GOT3 (cell line): Measurements from ENCODE around the gene NAALADL2.

Source experiments
- DNase-seq: peaks from one replicate; lab custom pipeline; 2025; ENCODE audit warnings: mixed read lengths; lab: John Stamatoyannopoulos, UW

Gene NAALADL2

DNA sequence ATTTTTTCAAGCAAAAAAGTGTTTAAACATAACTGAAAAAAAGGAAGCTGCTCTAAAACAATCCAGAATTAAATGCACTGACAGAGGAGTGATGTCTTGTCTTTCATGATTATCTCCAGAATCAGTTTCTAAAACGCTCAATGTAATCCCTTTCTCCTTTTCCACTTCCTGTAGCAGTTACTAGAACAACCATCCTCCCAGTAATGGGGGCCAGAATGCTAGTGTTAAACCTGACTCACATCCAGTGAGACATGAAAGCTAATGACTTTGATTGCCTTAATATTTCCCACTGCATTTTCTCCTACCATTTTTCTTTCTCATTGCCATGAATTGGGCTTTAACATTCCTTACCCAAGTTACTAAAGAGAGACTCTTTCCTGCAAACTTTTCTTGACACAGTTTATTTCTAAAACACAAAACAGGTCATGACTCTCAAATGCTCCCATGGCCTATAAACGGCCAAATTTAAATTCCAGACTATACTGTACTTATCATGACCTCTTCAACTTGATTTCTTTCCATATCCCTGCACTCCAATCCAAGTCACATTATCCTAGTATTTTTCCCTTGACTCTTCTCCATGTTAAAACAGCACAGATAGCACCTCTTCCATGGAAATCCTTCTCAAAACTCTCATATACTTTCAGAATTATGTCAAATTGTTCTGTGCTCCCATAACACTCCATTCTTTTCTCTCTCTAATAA is 341.4 kb downstream of the NAALADL2 start:
- DNase-seq = no peak

DNA sequence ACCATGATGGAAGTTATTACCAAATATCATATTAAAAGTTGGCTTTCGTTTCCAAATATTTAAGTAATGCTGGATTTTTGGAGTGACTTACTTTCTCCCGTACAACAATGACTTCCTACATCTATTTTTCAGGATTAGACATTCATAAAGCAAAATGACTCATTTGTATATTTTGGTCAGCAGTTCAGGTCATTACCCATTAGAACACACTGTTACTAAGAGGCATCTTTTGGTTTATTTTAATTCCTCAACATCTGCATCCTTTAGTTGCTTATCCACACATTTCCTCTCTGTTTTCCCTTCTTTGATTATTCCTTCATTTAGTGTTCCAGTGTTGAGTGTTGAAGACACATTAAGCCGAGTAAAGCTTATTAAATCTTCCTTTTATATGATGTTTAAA is 348.2 kb downstream of the NAALADL2 start:
- DNase-seq = no peak

DNA sequence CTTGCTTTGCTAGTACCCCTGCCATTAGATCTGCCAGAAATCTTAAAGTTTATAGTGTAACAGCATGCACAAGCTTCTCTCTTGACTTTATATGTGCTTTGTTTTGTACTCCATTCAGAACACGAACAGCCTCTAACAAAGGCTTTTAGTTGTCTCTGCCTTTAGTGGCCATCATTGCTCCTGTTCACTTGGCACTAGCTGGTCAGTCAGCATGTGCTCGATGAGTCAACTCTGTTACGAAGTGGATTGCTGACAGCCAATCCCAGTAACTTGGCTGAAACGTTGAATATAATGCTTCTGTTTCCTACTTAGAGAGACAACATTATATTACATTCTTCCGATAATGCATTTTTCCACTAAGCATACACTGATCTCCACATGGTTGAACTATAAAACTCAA is 349.2 kb downstream of the NAALADL2 start:
- DNase-seq = no peak

DNA sequence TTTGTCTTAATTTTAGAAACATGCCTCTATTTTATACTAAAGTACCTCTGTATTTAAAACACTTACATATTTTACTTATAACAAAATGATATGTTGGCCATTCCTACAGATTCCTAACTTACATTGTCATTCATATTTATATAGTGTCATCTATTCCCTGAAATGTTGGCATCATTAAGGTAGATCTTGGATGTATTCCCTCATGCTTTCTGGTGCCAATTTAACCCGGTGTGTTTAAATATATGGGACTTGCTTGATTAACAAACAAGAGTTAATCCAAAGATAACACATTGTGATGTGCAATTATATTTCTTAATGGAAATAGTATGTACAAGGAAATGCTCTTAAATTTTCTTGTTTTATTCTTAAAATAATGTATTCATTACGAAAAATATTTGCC is 352.3 kb downstream of the NAALADL2 start:
- DNase-seq = no peak

DNA sequence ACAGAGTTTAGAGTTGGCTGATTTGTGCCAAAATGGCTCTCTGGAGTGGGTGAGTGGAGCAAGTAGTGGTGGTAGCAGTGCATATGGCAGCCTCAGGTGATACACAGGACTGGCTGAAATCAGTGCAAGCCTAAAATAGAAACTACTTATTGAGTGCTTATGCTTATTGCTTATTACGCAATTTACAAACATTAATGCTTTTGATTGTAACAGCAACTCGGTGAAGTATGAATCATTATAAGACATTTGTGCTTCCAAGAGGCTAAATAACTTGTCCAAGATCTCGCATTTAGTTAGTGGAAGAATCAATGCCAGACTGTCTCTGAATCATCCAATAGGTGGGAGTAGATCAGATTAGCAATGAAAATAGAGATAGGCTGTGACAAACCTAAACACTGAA is 353.8 kb downstream of the NAALADL2 start:
- DNase-seq = no peak

DNA sequence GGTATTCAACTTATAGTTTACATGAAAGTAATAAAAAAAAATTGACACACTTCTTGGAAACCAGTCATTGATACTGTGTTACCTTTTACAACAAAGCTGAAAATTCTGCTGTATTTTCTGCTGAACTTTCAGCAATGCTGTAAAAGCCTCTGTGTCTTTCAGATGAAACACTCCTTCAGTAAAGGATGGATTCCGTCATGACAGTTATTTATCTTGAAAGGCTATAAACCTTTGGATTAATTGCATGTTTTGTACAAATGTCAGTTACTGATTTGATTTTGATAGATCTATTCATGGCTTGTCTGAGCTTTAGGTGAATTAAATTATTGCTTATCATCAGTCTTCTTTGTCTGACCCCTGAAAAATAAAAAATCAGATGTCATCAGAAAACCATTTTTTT is 355.1 kb downstream of the NAALADL2 start:
- DNase-seq = no peak

DNA sequence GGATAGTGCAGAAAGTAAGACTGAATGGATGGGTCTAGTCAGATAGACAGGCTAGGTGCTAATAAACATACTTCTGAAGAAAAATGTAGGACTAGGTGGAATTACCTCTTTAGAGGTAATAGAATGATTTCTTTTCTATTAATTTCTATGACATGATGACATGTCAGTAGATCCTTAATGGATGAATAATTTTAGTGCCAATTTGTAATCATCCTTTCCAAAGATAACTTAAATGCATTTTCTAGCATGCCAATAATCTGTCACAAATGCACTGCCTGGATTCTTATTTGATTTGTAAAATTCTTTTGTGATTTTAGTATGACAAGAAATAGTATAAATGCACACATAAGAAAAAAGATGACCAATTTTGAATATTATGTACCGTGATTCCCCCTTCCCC is 356.7 kb downstream of the NAALADL2 start:
- DNase-seq = no peak

DNA sequence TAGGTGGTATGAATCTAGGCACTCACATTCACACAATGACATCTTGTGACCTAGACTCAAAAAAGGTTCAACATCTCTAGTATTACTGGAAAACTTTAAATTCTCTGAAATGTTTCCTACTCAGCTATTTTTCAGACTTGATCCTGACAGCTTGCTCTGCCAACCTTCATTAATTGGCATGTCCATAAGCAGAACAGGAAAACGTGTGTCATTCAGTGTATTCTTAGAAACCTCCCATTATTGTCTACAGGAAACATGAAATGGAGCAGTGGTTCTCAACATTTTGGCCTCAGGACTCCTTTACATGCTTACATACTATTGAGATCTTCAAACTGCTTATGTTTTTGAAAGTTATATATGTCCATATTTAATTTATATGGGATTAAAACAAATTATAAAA is 363.2 kb downstream of the NAALADL2 start:
- DNase-seq = no peak

DNA sequence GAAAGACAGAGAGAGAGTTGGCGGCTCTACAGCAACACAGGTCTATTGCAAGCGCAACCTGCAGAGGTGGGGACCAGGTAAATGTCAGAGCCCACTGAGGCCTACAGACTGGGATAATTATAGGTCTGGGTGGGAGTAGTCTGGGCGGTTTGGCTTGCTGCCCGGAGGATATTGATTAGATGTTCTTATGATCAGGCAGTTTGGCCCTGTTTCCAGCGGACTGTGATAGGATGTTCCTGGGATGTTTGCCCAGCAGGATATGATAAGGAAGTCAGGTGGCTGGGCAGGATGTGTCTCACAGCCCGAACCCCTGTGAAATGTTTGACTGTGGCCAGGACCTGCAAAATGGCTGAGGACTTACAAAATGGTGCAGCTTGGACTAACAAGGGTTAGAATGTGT is 364.9 kb downstream of the NAALADL2 start:
- no peak for DNase-seq

DNA sequence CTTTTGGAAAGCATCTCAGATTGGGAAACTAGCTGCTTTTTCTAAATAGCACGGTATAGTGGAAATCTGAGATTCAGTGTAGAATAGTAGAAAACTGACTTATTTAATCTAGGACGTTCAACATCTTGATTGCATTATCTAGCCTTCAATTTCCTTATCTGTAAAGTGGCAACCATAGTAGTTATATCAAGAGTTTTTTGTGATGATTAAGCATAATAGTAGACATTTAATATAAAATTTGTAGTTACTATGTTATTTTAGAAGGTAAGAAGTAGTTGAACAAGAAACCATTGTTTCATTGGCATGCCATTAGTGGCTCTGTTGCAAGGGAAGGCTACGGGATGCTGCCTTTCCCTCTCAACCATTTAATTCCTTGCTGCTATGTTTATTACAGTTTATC is 367.3 kb downstream of the NAALADL2 start:
- no peak for DNase-seq

DNA sequence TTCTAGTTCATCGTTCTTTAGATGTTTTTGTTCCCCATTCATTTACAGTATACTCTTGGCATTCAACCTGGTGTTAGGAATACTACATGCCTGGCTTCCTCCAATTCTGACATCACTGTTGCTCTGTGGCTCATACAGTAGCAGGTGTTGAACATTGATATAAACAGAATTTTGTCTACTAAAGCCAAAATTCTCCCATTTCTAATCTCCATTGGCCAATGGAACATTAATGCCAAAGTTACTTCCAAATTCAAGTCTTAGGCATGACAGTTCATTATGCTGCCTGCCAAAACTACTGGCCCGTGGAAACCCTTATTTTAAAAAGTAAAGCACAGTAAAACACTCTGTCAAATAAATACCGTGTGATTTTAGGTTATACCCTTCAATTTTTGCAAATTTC is 368.0 kb downstream of the NAALADL2 start:
- DNase-seq = no peak

DNA sequence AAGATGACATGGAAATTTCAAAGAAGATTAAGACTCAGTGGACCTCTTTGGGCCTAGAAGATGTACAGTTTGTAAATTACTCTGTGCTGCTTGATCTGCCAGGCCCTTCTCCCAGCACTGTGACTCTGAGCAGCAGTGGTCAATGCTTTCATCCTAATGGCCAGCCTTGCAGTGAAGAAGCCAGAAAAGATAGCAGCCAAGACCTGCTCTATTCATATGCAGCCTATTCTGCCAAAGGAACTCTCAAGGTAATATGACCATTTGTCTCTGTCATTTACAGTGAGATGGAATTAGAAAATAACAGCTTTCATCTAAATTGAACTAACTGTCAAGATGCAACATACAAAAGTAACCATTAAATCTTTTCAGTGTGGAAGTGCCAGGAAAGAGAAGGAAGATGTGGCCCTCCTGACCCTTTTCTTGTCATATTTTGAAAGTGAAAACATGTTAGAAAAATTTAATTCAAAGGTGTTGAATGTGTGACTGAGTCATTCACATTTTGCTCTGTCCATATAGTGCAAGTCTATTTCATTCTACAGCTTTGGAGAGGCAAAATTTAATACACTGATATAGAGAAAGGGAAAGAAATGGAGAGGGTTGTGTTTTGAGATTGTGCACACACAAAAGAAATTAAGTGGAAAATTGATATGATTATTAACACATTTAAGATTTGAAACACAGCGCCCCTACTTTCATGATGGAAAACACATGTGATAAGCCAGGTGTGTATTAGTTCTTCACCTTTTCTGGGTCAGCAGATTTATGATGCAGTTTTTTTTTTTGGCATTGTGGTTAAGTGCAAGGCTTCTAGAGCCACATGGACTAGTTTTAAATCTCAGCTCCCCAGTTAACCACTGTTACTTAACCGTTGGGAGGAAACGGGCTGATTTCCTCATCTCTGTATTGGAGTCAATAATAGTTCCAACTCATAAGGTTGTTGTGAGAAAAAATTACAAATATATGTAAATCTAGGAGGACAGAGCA is 375.1 kb downstream of the NAALADL2 start:
- DNase-seq = no peak

DNA sequence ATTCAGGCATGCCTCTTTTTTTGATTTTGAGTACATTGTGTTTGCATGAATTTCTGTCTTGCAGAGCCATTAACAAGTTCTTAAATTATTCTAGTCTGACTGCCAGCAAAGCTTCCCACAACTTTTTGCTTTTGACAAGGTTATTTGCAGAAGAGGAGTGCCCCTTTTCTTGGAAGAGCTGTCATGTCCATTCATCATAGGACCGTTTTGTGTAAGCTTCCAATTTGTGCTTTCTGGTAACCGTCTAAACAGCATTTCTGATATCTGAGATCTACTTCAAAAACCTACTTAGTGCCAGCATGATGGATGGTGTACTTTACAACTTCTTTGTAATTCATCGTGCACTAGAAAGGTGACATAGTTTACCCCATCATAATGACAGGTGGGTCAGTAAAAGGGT is 379.7 kb downstream of the NAALADL2 start:
- DNase-seq = no peak

DNA sequence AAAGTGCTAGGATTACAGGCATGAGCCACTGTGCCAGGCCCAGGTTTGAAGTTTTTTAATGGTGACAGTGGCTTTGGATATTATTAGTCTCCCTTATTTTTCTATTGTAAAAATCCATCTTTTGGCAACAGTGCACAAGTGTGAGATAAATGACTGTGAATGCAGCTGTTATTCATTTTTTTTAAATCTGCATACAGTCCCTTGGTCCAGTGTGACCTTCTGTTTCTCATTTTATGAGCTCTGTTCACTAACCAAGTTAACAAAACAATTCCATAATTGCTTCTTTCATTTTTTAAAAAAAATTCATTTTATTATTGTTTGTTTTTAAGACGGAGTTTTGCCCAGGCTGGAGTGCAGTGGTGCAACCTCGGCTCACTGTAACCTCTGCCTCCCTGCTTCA is 381.8 kb downstream of the NAALADL2 start:
- DNase-seq = no peak

DNA sequence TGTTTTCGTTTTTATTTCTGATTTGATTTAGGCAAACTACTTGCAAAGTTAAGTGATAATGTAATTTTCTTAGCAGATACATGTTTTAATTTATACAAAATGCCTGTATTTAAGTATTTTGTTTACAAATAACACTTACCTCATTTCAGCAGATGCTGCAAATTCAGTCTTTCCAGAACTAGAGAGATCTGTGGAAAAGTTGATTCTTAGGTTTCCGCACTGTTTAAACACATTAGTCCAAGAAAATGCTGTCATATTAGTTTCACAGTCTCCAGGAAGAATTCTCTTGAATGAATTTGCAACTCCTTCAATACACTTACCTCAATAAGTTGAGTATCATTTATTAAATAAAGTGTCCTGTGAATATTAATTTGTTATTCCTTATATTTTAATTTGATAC is 383.1 kb downstream of the NAALADL2 start:
- no peak for DNase-seq

DNA sequence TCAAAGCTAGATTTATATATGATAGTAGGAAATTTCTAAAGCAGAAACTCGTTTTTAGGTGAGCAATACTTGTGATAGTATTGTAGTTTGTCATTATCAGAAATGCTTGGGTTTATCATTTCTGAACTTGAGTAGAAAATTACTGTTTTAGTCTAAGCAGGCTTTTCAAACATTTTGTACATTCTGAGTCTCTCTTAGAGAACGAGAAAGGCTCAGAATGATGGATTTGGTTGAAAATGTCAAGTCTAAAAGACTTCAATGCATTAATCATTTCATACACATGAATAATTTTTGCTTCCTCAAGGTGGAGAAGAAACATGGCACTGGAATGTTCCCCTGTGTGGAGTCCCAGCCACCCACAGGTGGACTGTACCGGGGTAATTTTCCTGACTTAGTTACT is 387.1 kb downstream of the NAALADL2 start:
- no peak for DNase-seq

DNA sequence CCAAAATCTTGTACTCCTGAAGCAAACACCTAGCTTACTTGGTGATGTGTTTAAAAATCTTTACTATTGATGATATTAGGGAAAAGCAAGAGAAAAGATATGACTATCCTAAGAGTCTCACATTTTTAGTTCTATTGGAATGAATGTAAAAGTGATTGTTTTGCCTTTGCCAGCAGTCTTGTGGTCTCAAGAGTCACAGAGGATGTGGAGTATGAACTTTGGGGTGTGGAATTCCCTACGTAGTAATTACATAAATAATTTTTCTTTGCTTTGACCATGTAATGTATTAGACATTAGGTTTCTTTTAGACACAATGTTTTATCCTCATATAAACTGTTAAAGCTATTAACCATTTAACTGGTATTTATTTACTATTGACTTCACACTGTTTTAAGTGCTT is 387.6 kb downstream of the NAALADL2 start:
- no peak for DNase-seq

DNA sequence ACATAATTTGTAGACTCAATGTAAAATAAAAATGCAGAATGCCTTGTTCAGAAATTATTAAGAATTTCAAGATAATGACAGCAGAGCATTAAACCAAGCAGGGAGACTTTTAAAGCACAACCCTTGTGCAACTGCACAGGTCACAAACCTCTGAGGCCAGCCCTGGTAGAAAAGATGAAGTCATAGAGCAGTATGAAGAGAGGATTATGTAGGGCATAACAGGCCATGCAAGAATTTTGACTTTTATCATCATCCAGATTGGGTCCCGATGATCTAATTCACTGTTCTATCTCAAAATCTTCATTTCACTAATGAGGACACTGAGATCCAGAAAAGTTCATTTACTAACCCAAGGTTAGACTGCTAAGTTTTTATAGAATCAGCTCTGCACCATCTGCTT is 388.5 kb downstream of the NAALADL2 start:
- DNase-seq = no peak

DNA sequence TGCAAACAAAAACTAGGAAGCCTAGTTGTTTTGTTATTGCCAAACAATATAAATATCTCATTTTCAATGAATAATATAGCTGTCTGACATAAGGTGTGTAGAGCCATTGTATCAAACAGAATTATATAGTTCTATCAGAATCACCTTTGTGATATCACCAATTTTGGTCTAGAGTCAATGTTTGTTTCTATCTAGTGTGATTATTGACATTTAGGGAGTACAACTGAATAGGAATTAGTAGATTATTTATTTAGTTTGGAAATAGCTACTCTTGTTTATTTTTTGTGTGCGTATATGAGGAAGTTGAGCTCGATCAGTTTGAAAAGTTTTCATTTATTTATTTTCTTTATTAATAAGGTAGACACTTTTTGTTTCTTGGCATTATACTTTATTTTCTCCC is 389.7 kb downstream of the NAALADL2 start:
- DNase-seq = no peak

DNA sequence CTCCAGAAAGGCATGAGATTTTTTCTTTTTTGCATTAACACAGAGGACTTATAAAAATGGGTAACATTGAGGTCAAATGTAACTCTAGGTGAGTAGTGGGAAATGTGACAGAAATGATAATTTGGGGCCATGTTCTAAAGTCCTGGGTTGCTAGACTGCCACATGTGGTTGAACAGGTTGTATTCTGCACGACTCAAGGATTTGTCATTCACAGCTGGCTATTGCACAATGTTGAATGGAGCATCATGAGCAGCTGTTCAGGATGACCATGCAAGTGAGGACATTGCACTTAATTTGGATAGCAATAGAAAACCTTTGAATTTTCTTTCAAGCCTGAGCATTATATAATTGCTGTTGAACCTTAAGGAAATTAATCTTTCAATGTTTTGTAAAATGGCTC is 396.6 kb downstream of the NAALADL2 start:
- no peak for DNase-seq

DNA sequence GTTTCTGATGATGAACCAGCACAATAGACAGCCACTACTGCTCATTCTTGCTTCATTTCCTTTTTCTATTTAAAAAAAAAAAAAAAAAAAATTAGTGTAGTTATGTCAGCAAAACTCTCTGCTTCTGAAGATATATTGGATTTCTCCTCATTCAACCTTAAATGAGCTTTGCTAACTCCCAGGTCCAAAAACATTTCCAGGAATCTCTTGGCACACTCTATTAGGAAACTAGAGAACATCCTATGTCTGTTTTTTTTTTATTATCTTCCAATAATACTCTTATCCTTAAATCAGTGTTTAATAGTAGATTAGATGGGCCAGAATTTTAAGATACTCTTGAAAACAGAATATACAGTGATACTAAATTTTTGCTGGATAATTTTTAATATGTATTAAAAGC is 398.0 kb downstream of the NAALADL2 start:
- no peak for DNase-seq

DNA sequence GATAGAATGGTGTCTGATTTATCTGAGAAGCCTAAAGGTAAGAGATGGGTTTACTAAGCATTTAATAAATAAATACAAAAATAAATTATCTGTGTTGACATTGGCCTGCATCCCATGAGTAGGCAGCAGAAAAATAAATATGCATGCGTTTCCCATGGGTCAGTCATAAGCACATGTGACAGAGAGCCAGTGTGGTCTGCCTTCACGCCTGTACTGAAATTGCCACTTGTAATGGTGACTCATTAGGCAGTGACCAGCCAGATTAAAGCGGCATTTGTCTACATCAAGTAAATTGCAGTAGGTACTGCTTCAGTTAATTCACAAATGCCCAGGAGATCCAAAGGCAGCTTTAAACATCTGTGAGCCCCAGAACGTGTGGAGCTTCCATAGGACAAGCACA is 399.6 kb downstream of the NAALADL2 start:
- DNase-seq = no peak

DNA sequence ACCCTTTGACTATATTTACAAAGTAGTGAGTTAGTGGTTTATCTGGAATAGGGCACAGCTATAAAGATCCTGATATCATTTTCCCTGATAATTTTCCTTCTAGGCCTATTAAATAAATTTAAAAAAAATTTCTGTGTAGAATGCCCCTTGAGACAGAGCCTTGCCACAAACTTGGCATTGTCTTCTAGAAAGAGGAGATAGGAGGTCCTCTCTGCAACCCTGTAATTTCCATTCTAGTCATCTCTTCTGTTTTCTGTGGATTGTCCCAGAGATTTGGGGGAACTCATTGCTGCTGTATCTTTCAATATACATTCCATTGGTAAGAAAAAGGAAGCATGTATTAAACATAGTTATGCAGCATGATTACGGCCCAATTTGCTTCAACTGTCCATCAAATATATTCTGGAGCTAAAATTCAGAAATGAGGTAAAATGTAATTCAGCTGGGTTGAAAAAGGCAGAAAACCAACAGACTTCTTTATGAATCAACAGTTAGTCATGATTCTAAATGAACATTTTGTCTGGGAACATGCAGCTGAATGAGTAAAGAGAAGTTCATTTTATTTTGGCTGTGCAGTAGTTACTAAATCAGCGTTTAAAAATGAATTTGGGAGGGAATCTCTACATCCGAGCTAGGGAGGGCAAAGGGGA is 401.1 kb downstream of the NAALADL2 start:
- DNase-seq = no peak
